HUES64 (cell line): ENCODE results near the gene TEX261. TPM values are rescaled to one million over a fixed set of nuclear protein-coding genes. Genes with fewer than 3 reads are reported as not detected.
A peak's percentile ranks its signal among the peaks of the same experiment; 100 is the strongest.
"Not testable (repeated sequence)": the region's sequence is repeated elsewhere in the genome, so short reads cannot be mapped to it uniquely, and the experiment has no call there.

Experiments
- H3K27ac ChIP-seq: 2 replicates; pipeline ENCODE4 v1.7.0; 2013; ENCODE audit warnings: low read depth, low read length, inconsistent platforms
- H3K27me3 ChIP-seq: 2 replicates; pipeline ENCODE4 v1.6.1; 2013; ENCODE audit warnings: mild to moderate bottlenecking, low read length; ENCODE audit not compliant: insufficient read depth
- H3K36me3 ChIP-seq: 2 replicates; pipeline ENCODE4 v1.6.1; 2013; ENCODE audit warnings: mild to moderate bottlenecking, low read length; ENCODE audit not compliant: insufficient read depth
- H3K4me1 ChIP-seq: 2 replicates; pipeline ENCODE4 v1.6.1; 2013; ENCODE audit warnings: mild to moderate bottlenecking, low read length, moderate library complexity; ENCODE audit not compliant: insufficient read depth
- H3K4me3 ChIP-seq: 2 replicates; pipeline ENCODE4 v1.5.1; 2013; ENCODE audit warnings: mild to moderate bottlenecking, low read length, moderate library complexity
- H3K9ac ChIP-seq: 2 replicates; pipeline ENCODE4 v1.6.1; 2013; ENCODE audit warnings: mild to moderate bottlenecking, low read depth, low read length
- H3K9me3 ChIP-seq: 2 replicates; pipeline ENCODE4 v1.6.1; 2013; ENCODE audit warnings: low read depth, low read length; ENCODE audit not compliant: insufficient read depth
- WGBS: fragments of 150-250, 120-280 bp; methylation state at CpG from one replicate; pipeline ENCODE4 v1.1.7; 2013; ENCODE audit warnings: missing lambda C conversion rate; 5-methylcytosine and 5-hydroxymethylcytosine counted together
- polyA plus RNA-seq, 2 experiments: library from polyadenylated mRNA; stranded (reverse); fragments of 50-300 nt; gene quantifications; one replicate each; pipeline ENCODE4 v1.2.3, GENCODE V29; 2013

TEX261 gene
- 22.2 TPM for polyA plus RNA-seq (2013, experiment 1 of 2)
- polyA plus RNA-seq (2013, experiment 2 of 2): 21.3 TPM

DNA sequence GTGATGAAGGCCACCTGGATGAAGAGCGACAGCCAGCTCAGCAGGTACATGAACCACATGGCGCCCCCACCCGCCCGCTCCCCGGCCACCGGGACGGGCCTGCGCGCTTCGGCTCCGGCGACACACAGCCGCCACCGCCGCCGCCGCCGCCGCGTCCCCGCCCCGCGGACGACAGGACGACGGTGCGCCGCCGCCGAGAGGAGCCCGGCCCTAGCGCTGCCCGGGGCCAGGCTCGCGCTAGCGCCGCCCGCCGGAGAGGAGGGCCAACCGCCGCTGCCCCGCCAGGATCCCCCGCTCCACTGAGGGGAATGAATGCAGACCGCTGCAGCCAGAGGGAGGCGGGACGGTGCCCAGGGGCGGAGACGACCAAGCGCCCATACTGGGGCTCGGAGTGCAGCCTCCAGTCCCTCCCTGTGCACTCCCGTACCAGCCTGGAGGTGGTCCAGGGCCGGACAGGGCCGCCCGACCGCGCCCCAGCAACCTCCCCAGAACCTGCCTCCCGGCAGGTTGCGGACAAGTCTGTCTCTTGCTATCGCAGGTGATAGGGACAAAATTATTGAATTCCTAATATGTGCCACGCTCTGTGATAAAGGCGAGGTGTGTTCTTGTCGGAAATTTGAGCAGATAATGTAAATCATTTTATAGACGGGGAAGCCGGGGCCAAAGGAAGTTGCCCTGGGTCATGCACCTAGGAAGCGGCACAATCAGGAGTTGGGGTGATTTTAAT lies at the start of gene TEX261:
Gene TEX261, minus strand, starts transcription at position 175 of the 727 bp plus-strand sequence. Its CDS starts 116 bp downstream, at position 59.
- under 1% methylated on average over 65 of the region's 65 CpGs for WGBS
- H3K27me3 ChIP-seq: peaks cover 12% of the 10 kb centered on the region
- peaks cover 8% of the 10 kb centered on the region; the same call in 1 of the 2 replicates for H3K4me1 ChIP-seq
- H3K9ac ChIP-seq: peak within 1 kb of the TSS; percentile 68
- H3K4me3 ChIP-seq: peak within 1 kb of the TSS; percentile 82
- H3K9me3 ChIP-seq: no peaks in the 10 kb centered on the region
- peaks cover 7% of the 10 kb centered on the region for H3K36me3 ChIP-seq
- no peak within 1 kb of the TSS for H3K27ac ChIP-seq

DNA sequence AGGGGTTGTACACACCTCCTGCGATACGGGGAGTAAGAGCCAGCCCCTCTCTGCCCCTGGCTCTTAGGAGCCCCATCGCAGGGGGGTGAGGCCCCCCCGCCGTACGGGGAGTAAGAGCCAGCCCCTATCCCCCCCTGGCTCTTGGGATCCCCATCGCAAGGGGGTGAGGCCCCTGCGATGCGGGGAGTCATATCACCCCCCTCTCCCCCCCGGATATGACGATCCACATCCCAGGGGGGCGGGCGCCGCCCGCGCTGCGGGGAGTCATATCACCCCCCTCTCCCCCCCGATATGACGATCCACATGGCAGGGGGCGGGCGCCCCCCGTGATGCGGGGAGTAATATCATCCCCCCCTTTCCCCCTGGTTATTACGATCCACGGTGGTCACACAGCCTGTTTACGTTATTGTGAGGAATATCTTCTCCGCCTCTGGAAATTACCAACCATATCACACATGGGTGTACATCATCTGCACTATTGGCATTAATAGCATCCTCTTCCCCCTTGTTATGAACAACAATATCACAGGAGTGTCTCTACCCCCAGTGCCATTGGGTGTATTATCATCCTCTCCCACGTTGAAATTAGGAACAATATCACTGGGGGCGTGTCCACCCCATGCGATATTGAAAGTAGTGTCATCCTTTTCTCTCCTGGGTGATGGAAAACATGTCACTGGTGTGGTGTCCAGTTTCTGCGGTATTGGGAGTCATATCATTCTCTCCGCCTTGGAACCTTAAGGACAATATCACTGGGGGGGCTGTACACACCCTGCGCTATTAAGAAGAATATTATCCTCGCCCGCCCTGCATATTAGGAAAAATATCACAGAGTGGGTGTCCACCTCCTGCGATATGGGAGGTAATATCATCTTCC lies 49.1 kb upstream of the TEX261 start:
- no peak overlapping the region for H3K27ac ChIP-seq
- no peaks in the 10 kb centered on the region for H3K9me3 ChIP-seq
- H3K27me3 ChIP-seq: peaks cover 2% of the 10 kb centered on the region; the same call in 1 of the 2 replicates
- H3K4me3 ChIP-seq: no peak overlapping the region
- 82% methylated on average over 32 of the region's 36 CpGs for WGBS
- no peaks in the 10 kb centered on the region for H3K4me1 ChIP-seq
- no peaks in the 10 kb centered on the region for H3K36me3 ChIP-seq
- no peak overlapping the region for H3K9ac ChIP-seq

DNA sequence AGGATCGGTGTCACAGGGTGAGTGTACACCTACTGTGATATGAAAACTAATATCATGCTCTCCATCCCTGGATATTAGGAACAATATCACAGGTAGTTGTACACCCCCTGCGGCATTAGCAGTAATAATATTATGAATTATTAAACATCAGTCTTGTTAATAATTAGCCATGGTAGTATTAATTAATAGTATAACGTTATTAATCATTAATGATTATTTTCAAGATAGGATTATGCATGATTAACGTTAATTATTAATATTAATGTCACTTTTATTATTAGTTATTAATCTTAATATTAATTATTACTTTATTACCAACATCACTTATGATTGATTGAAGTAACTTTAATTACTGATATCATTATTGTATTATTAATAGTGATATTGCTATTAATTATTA lies 47.6 kb upstream of the TEX261 start:
- H3K4me1 ChIP-seq: no peaks in the 10 kb centered on the region
- H3K27ac ChIP-seq: no peak overlapping the region
- no peak overlapping the region for H3K9ac ChIP-seq
- H3K4me3 ChIP-seq: no peak overlapping the region
- WGBS: 100% methylated on average over 1 of the region's 4 CpGs
- H3K36me3 ChIP-seq: no peaks in the 10 kb centered on the region
- no peaks in the 10 kb centered on the region for H3K9me3 ChIP-seq
- peaks cover 2% of the 10 kb centered on the region; the same call in 1 of the 2 replicates for H3K27me3 ChIP-seq

DNA sequence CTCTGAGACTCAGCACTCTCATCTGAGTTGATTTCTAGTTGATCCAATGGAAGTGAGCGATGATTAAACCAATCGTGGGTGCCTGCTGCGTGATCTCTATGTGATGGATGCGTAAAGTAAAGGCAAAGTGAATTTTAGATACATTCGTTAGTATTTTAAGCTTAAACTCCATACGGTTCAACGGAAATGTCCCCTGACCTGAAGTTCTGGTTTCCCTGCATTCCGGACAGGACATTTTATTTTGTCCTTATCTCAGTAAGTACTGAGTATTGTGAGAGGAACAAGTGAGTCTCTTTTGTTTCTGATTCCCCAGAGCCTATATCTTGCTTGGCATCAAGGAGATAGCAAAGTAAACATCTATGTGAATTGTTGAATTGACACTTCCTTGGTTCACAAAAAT lies 41.6 kb upstream of the TEX261 start:
- not testable (repeated sequence) for H3K27ac ChIP-seq, H3K4me3 ChIP-seq, H3K27me3 ChIP-seq, H3K4me1 ChIP-seq, H3K36me3 ChIP-seq, H3K9ac ChIP-seq, H3K9me3 ChIP-seq
- 93% methylated on average over 7 of the region's 8 CpGs for WGBS

- not testable (repeated sequence) for H3K36me3 ChIP-seq, H3K27ac ChIP-seq, H3K9me3 ChIP-seq, H3K4me3 ChIP-seq, H3K27me3 ChIP-seq, H3K4me1 ChIP-seq, H3K9ac ChIP-seq
- WGBS: 79% methylated on average over 15 of the region's 15 CpGs
Measured at GRCh38 chr2:71023553-71024243, 29.0 kb upstream of the TEX261 start.

DNA sequence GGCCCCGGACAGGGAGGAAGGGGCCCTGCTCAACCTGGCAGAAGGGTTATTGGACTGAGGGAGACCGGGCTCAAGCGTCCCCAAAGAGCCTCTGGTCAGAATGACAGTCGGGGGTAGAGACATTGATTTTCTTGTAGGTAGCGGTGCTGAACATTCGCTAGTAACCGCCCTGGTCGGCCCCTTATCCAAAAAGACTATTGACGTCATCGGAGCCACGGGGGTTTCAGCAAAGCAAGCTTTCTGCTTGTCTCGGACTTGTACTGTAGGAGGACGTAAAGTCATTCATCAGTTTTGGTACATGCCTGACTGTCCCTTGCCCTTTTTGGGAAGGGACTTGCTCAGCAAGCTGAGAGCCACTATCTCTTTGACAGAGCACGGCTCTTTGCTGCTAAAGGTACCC lies 26.7 kb upstream of the TEX261 start:
- not testable (repeated sequence) for H3K27ac ChIP-seq, H3K36me3 ChIP-seq, H3K4me1 ChIP-seq, H3K27me3 ChIP-seq, H3K9ac ChIP-seq, H3K4me3 ChIP-seq, H3K9me3 ChIP-seq
- 88% methylated on average over 13 of the region's 14 CpGs for WGBS

DNA sequence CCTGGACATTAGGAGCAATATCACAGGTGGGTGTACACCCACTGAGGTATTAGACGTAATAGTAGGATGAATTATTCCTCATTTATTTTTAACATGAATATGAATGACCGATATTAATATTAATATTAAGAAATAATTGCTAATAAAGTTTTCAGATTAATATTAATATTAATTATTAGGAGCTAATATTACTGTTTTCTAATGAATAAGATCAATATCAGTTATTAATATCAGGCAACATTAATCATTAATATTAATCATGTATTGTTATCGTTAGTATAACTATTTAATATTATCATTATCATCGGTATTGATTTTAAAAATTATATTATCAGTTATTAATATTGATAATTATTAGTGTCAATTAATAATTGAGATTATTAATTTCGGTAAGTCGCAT lies 25.3 kb upstream of the TEX261 start:
- 94% methylated on average over 2 of the region's 6 CpGs for WGBS

GRCh38 chr2:71018625-71019024 lies 24.0 kb upstream of the TEX261 start:
- H3K9ac ChIP-seq: no peak overlapping the region
- no peak overlapping the region for H3K4me3 ChIP-seq
- no peaks in the 10 kb centered on the region for H3K4me1 ChIP-seq
- H3K27ac ChIP-seq: no peak overlapping the region
- 86% methylated on average over 8 of the region's 8 CpGs for WGBS
- H3K27me3 ChIP-seq: no peaks in the 10 kb centered on the region
- H3K9me3 ChIP-seq: no peaks in the 10 kb centered on the region
- no peaks in the 10 kb centered on the region for H3K36me3 ChIP-seq

More for the DNA sequence above, 25.3 kb upstream of the TEX261 start:
- H3K27ac ChIP-seq, H3K4me3 ChIP-seq, H3K9ac ChIP-seq, H3K9me3 ChIP-seq, H3K27me3 ChIP-seq, H3K4me1 ChIP-seq, H3K36me3 ChIP-seq: not testable (repeated sequence)

- H3K27me3 ChIP-seq, H3K4me3 ChIP-seq, H3K9me3 ChIP-seq, H3K27ac ChIP-seq, H3K36me3 ChIP-seq, H3K4me1 ChIP-seq, H3K9ac ChIP-seq: not testable (repeated sequence)
- 44% methylated on average over 6 of the region's 6 CpGs for WGBS
Measured at GRCh38 chr2:71011786-71012185, 17.1 kb upstream of the TEX261 start.

DNA sequence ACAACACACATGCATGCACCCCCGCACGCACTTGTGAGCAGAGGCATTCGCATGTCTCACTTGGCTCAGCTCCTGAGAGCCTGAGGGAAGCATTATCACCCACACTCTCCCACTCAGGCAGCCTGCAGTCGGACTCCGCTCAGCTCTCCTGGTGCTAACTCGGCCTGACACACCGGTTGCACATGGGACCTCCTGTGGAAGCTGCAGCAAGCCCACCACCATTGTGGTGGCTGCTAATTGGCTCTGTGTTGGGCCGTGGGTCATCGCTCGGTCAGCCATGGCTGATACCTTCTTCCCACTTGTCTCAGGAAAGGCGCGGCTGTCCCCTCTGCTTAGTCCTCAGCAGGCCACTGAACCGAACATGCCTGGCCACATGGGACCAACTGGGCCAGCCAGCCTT lies 13.7 kb upstream of the TEX261 start:
- H3K27me3 ChIP-seq: no peaks in the 10 kb centered on the region
- 93% methylated on average over 13 of the region's 13 CpGs for WGBS

More for the DNA sequence above, 13.7 kb upstream of the TEX261 start:
- no peaks in the 10 kb centered on the region for H3K9me3 ChIP-seq
- H3K27ac ChIP-seq: no peak overlapping the region
- H3K4me1 ChIP-seq: no peaks in the 10 kb centered on the region
- no peak overlapping the region for H3K9ac ChIP-seq
- H3K4me3 ChIP-seq: no peak overlapping the region
- H3K36me3 ChIP-seq: no peaks in the 10 kb centered on the region
